Endodermal cell (in vitro differentiated cells): ENCODE results near the gene FAM107B. TPM values are rescaled to one million over a fixed set of nuclear protein-coding genes. Genes with fewer than 3 reads are reported as not detected.

Experiments
- DNase-seq: peaks from one replicate; pipeline ENCODE4 v3.0.0-alpha.2; 2017
- H3K27ac ChIP-seq: 2 replicates; pipeline ENCODE4 v1.5.1; 2013; ENCODE audit warnings: mild to moderate bottlenecking, low read depth, low read length, moderate library complexity
- H3K27me3 ChIP-seq: 2 replicates; pipeline ENCODE4 v1.6.1; 2013; ENCODE audit warnings: mild to moderate bottlenecking, low read length, moderate library complexity; ENCODE audit not compliant: insufficient read depth, control insufficient read depth, poor library complexity, severe bottlenecking
- H3K36me3 ChIP-seq: 2 replicates; pipeline ENCODE4 v1.7.0; 2013; ENCODE audit warnings: mild to moderate bottlenecking, low read length, moderate library complexity; ENCODE audit not compliant: control insufficient read depth, insufficient read depth
- H3K4me1 ChIP-seq: one replicate; pipeline ENCODE4 v1.7.0; 2013; ENCODE audit warnings: low read length; ENCODE audit not compliant: control insufficient read depth, insufficient read depth
- H3K4me3 ChIP-seq: 2 replicates; pipeline ENCODE4 v1.5.1; 2013; ENCODE audit warnings: mild to moderate bottlenecking, low read length, moderate library complexity
- H3K9ac ChIP-seq: 2 replicates; pipeline ENCODE4 v1.6.1; 2013; ENCODE audit warnings: mild to moderate bottlenecking, low read length, moderate library complexity; ENCODE audit not compliant: poor library complexity, severe bottlenecking; ENCODE audit errors: extremely low read depth
- H3K9me3 ChIP-seq: 2 replicates; pipeline ENCODE4 v1.6.1; 2013; ENCODE audit warnings: mild to moderate bottlenecking, low read length, moderate library complexity; ENCODE audit not compliant: control insufficient read depth
- H3K27ac Mint-ChIP-seq: 2 replicates; pipeline ENCODE4 v1.8.0; 2020; ENCODE audit warnings: mixed read lengths
- H3K27me3 Mint-ChIP-seq: 2 replicates; pipeline ENCODE4 v1.8.0; 2021; ENCODE audit warnings: mild to moderate bottlenecking, mixed read lengths; ENCODE audit not compliant: insufficient read depth
- H3K36me3 Mint-ChIP-seq: 2 replicates; pipeline ENCODE4 v1.8.0; 2020; ENCODE audit warnings: low read depth, mixed read lengths
- H3K4me1 Mint-ChIP-seq: 2 replicates; pipeline ENCODE4 v1.8.0; 2020; ENCODE audit warnings: mixed read lengths
- H3K4me3 Mint-ChIP-seq: 2 replicates; pipeline ENCODE4 v1.8.0; 2020; ENCODE audit warnings: mild to moderate bottlenecking, moderate library complexity, mixed read lengths
- H3K9me3 Mint-ChIP-seq: 2 replicates; pipeline ENCODE4 v1.8.0; 2020; ENCODE audit warnings: mild to moderate bottlenecking, mixed read lengths
- WGBS, 2 experiments: methylation state at CpG; one replicate each; pipeline versions ENCODE4 v1.1.5 to v1.1.7; 2013; ENCODE audit warnings: missing lambda C conversion rate in 2 of 2, mixed read lengths in 1 of 2; ENCODE audit not compliant: insufficient coverage in 1 of 2, insufficient read length in 1 of 2; 5-methylcytosine and 5-hydroxymethylcytosine counted together
- total RNA-seq, 2 donors: library from RNA; stranded (reverse); fragmentation: NEBNext Ultra II Directional in 1 of 2; extraction: Animal tissue kit (Norgen Biotek cat#: 25700) in 1 of 2; gene quantifications; 2 replicates in 1 of 2; 3 replicates in 1 of 2; pipeline ENCODE4 v1.2.1, GENCODE V29; 2021
- TF ChIP-seq, protein P1 (sequence below): fragments of 200-600 bp; sonication (generic); conservative IDR thresholded peaks from 2 replicates; pipeline ENCODE4 v1.5.0; 2021; ENCODE audit warnings: antibody characterized with exemption, mild to moderate bottlenecking

Gene FAM107B
- total RNA-seq, 2 donors from 2014 or later = 16.0 to 24.0 TPM

DNA sequence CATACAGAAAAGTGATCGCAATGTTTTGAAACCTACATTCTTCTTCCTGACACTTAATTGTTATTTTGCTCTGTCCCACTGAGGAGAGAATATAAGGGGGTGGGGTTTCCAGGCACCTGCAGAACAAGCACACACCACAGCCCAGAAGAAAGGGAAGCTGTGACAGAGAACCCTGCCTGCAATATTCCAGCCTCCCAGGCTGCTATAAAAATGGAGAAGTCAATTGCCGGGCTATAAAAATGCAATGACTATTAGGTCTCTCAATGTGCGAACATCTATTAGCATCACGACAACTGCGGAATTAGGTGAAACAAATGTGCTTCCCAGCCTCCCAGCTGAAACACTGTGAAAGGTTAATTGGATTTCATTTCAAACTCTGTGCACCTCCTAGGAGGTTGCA is 298.7 kb downstream of the FAM107B start:
- WGBS, 2 experiments = 96 to 98% methylated on average over 4 to 5 of the region's 5 CpGs
- H3K27ac ChIP-seq = no peak overlapping the region
- no peaks in the 10 kb centered on the region for H3K36me3 ChIP-seq
- TF ChIP-seq, protein P1, sequence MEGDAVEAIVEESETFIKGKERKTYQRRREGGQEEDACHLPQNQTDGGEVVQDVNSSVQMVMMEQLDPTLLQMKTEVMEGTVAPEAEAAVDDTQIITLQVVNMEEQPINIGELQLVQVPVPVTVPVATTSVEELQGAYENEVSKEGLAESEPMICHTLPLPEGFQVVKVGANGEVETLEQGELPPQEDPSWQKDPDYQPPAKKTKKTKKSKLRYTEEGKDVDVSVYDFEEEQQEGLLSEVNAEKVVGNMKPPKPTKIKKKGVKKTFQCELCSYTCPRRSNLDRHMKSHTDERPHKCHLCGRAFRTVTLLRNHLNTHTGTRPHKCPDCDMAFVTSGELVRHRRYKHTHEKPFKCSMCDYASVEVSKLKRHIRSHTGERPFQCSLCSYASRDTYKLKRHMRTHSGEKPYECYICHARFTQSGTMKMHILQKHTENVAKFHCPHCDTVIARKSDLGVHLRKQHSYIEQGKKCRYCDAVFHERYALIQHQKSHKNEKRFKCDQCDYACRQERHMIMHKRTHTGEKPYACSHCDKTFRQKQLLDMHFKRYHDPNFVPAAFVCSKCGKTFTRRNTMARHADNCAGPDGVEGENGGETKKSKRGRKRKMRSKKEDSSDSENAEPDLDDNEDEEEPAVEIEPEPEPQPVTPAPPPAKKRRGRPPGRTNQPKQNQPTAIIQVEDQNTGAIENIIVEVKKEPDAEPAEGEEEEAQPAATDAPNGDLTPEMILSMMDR = no peak
- no peaks in the 10 kb centered on the region for H3K27me3 ChIP-seq
- no peak overlapping the region for H3K9ac ChIP-seq
- Mint-ChIP-seq H3K27ac (no peak overlapping the region), H3K27me3 (peaks cover 5% of the 10 kb centered on the region), H3K4me3 (no peak overlapping the region), H3K9me3 (peaks cover 15% of the 10 kb centered on the region), H3K4me1 (peaks cover 8% of the 10 kb centered on the region), H3K36me3 (peaks cover 2% of the 10 kb centered on the region)
- H3K4me3 ChIP-seq = no peak overlapping the region
- no peak for DNase-seq
- no peaks in the 10 kb centered on the region for H3K4me1 ChIP-seq
- H3K9me3 ChIP-seq = peaks cover 15% of the 10 kb centered on the region

- H3K27ac ChIP-seq = no peak overlapping the region
- H3K27me3 Mint-ChIP-seq = peaks cover 5% of the 10 kb centered on the region
- no peak for DNase-seq
- no peaks in the 10 kb centered on the region for H3K27me3 ChIP-seq
- no peak overlapping the region for H3K9ac ChIP-seq
- H3K9me3 ChIP-seq = peaks cover 22% of the 10 kb centered on the region
- no peaks in the 10 kb centered on the region for H3K4me1 ChIP-seq
- TF ChIP-seq, protein P1 = no peak
- no peak overlapping the region for H3K4me3 ChIP-seq
- H3K4me1 Mint-ChIP-seq = peaks cover 8% of the 10 kb centered on the region
- H3K4me3 Mint-ChIP-seq = no peak overlapping the region
- peaks cover 26% of the 10 kb centered on the region for H3K9me3 Mint-ChIP-seq
- no peaks in the 10 kb centered on the region for H3K36me3 ChIP-seq
- H3K36me3 Mint-ChIP-seq = peaks cover 2% of the 10 kb centered on the region
- no peak overlapping the region for H3K27ac Mint-ChIP-seq
- 82 to 95% methylated on average over 3 of the region's 3 CpGs for WGBS, 2 experiments
These were observed 300.0 kb downstream of the FAM107B start for GRCh38 chr10:14474656-14475055.

DNA sequence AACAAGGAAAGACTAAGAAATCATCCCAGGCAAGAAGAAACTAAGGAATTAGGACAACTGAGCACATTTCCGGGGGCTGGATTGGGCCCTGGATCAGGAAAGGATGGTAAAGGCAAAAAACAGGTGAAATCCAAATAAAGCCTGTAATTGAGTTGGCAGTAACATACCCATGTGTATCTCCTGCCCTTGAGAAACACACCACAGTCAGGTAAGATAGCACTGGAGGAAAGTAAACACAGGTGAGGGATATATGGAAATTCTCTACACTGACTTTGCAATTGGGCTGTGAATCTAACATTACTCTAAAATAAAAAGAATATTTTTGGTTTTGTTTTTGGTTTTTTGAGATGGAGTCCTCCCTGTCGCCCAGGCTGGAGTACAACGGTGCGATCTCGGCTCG is 303.8 kb downstream of the FAM107B start:
- Histone ChIP-seq H3K4me3 (no peak overlapping the region), H3K9ac (no peak overlapping the region), H3K4me1 (no peaks in the 10 kb centered on the region), H3K9me3 (peaks cover 20% of the 10 kb centered on the region), H3K36me3 (no peaks in the 10 kb centered on the region), H3K27ac (no peak overlapping the region), H3K27me3 (no peaks in the 10 kb centered on the region)
- DNase-seq = no peak
- no peak overlapping the region for H3K27ac Mint-ChIP-seq
- H3K4me1 Mint-ChIP-seq = no peaks in the 10 kb centered on the region
- no peak overlapping the region for H3K4me3 Mint-ChIP-seq
- WGBS, 2 experiments = 100% methylated on average over 1 to 6 of the region's 6 CpGs
- TF ChIP-seq, protein P1 = no peak
- H3K9me3 Mint-ChIP-seq = peaks cover 29% of the 10 kb centered on the region
- H3K27me3 Mint-ChIP-seq = peaks cover 4% of the 10 kb centered on the region
- H3K36me3 Mint-ChIP-seq = peaks cover 2% of the 10 kb centered on the region
